HK-2 (cell line): ENCODE measurements around the gene FHOD1.

Source experiments
- DNase-seq: peaks from one replicate; pipeline ENCODE4 v3.0.0-alpha.2; 2018; ENCODE audit not compliant: unreplicated experiment

FHOD1 gene

GRCh38 chr16:67234180-67234597, 13.1 kb downstream of the FHOD1 start:
- DNase-seq, result no peak

DNA sequence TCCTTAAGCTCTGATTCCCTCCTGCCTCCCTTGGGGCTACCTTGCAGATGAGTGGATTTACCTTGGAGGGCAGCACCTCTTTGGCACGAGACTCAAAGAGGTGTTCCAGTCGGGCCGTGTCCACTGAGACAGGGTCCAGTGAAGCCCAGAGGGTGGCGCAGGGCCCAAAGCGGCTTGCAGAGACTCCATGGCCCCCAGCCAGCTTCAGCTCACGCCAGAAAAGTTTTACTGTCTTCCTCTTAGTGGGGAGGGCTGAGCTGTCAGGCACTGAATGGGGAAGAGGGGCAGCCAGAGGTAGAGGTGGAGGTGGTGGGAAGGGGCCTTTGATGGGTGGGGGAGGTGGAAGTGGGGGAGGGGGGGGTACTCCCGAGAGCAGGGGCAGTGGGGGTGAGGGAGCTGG, 13.7 kb downstream of the FHOD1 start:
- DNase-seq, result no peak

- peak; percentile 3 for DNase-seq
Measured at GRCh38 chr16:67230809-67231660, 16.2 kb downstream of the FHOD1 start.

DNA sequence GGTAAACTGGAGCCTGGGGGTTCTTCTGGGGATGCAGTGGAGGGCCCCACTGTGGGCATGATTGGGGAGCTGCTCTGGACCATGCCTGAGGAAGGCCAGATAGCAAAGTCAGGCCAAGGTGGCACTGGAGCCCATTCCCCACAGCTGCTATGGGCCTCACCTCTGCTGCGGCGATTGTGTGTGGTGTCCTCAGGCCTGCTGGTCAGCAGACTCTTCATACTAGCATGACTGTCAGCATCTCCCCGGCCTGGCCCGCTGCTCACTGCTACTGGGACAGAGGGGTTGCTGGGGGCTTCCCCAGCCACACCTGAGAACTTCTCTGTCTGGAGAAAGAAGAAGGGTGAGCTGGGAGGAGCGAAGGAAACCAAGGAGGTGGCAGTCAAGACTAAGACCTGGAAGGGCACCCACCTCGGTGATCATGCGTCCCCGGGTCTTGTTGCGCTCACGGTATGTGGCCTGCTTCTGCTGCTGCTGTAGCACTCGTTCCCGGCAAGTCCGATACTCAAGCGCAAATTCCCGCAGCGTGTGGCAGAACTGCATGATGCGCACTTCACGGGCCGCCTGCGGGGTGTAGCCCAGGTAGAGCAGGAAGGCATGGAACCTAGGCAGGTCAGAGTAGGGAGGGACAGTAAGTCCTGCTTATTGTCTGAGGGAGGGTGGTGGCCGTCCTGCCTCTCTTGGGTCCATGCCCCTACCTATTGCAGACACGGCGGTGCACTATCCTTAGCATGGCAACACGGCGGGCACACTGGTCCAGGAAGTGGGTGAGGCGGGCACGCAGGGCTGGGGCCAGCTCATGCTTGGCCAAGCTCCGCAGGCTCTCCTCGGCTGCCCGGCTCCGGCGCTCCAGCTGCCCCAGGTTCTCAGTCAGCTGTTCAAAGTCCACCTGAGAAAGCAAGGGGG, 17.1 kb downstream of the FHOD1 start:
- DNase-seq, result no peak

GRCh38 chr16:67228905-67229304, 18.4 kb downstream of the FHOD1 start:
- no peak for DNase-seq

- DNase-seq, result no peak
Measured at GRCh38 chr16:67228034-67228785, 19.1 kb downstream of the FHOD1 start.

DNA sequence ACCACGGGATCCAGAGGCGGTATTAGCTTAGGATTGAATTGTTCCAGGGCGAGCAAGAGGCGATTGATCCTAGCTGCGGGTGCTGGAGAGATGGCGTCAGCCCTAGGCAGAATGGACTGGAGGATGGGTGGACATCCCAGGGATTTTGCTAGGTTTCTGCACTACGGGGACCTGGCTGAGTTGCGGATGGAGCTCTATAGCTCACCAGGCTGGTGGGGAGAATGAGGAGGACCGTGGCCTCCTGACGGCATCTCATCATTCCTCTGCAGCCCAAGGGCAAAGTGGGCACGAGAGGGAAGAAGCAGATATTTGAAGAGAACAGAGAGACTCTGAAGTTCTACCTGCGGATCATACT, 19.7 kb downstream of the FHOD1 start:
- DNase-seq, result no peak

- DNase-seq, result peak; percentile 99
Measured at GRCh38 chr16:67226804-67227566, 20.3 kb downstream of the FHOD1 start, which contains the start of gene TMEM208. Gene TMEM208 (plus strand): TSS chr16:67227130. CDS start chr16:67227219, 89 bp downstream.

DNA sequence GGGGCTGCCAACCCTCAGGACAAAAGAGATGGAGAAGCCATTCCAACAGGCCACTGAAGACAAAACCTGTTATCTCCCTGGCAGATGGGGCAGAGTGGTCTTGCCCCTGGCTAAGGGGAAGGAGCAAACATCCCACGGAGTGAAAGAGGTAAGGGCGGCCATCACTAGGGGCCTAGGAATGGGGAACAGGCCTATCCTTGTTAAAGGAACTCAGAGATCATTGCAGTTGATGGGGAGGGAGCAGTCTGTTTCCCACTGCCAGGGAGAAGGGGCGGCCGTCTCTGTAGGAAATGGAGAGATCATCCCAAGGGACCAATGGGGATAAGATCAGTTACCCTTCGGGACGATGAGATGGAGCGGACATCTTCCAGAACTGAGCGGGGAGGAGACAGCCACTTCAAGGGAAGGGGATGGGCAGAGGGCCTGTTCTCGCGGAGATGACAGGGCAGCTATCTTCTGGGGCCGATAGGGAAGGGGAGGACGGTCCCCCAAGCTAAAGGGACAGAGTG, 20.9 kb downstream of the FHOD1 start:
- no peak for DNase-seq

DNA sequence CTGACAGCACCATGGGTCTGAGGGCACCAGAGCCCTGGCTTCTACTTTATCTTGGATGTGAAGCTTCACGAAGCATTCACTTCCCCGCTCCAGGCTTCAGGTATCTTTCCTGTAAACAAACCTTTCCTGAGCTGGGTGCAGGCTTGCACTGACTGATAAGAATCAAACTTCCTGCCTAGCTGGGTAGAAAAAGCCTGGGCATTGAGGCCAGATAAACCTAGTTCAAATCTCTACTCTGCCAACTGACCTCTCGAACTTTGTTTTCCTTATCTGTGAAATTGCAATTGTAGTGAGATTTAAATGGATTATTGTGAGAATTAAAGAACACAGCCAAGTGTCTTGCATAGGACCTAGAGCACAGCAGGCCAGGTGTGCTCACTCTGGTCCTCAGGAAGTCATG, 23.3 kb downstream of the FHOD1 start:
- DNase-seq, result no peak

- DNase-seq, result no peak
Measured at GRCh38 chr16:67216612-67217490, 30.4 kb downstream of the FHOD1 start.

DNA sequence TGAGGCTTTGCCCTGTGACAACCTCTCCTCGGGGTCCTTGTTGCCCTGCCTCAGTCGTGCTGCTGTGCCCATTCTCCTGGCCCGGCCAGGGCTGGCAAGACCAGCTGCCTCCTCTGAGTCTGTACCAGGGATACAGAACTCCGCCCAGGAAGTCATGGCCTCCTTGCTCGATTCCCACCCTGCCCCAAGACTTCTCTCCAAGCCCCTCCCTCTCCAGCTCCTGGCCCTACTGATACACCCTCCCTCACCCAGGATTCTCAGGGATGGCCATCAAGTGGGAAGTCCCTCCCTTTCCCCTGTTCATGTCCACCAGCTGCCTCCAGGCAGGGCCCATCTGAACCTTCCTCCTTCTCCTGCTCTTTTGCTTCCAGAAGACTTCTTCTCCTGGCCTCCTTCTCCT, 31.6 kb downstream of the FHOD1 start:
- DNase-seq, result no peak

DNA sequence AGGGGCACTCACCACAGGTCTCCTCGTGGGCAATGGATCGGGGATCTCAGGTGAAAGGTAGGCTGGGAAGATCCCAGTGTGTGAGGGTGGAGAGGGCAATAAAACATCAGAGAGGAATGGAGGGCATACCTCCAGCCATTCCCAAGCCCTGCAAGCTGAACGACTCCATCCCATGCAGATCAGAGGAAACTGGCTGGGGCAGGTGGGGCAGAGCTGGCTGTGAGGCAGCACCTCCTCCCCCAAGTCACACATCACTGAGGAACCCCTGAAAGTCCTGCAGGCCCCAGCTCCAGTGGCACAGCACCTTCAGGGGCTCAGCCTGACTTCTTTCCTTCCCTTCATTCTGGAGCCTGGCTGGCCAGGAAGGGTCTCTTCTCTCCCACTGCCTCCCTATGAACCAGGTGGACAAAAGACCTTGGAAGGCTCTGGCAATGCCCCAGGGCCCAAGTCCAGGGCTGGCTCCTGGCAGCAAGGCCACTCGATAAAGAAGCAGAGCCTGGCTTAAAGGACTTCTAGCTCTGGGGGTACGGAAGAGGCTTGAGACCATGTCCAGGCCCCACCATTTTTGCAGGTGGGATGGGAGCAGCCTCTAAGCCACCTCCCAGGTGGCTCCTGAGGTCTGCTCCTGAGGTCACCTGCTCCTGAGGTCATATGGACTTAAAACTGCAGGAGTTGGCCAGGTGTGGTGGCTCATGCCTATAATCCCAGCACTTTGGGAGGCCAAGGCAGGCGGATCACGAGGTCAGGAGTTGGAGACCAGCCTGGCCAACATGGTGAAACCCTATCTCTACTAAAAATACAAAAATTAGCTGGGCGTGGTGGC, 33.9 kb downstream of the FHOD1 start:
- DNase-seq, result no peak

GRCh38 chr16:67212766-67213165, 34.5 kb downstream of the FHOD1 start:
- no peak for DNase-seq

DNA sequence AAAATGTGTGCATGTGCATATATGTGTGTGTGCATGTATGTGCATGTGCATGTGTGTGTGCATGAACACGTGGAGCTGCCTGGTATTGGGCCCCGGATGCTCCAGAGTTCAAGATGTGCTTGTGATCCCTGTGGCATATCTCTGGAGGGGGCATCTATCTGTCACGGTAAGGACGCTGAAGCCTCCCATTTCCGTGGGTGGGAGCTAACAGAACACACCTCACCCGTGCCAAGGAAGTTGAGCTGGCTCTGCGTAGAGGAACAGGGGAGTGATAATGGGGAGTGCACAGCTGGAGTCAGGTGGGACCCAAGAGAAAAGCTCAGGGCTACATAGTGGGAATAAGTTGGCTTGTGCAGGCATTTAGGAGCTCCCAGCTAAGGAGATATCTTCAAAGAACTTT, 35.6 kb downstream of the FHOD1 start:
- no peak for DNase-seq

- no peak for DNase-seq
Measured at GRCh38 chr16:67210069-67210937, 37.0 kb downstream of the FHOD1 start.

GRCh38 chr16:67209565-67209964, 37.7 kb downstream of the FHOD1 start:
- no peak for DNase-seq
